Coronary artery (tissue), 2 donors: Measurements from ENCODE around the gene HSFX1.

Experiments used
- DNase-seq: peaks from one replicate; pipeline ENCODE4 v3.0.0-alpha.2; 2017; ENCODE audit warnings: low spot score
- H3K27ac ChIP-seq, 2 donors: fragments of 200-600 bp; sonication (generic); one replicate each; pipeline ENCODE4 v1.5.1; 2016 to 2019
- H3K4me3 ChIP-seq: fragments of 200-600 bp; sonication (generic); 2 replicates; pipeline ENCODE4 v1.5.1; 2016; ENCODE audit warnings: mild to moderate bottlenecking, moderate library complexity
- TF ChIP-seq, protein P1 (sequence below): fragments of 200-600 bp; sonication (generic); IDR thresholded peaks from one replicate; pipeline ENCODE4 v1.5.1; 2019; ENCODE audit warnings: antibody characterized with exemption

HSFX1 gene

GRCh38 chrX:149804102-149804501 is 30.2 kb downstream of the HSFX1 start:
- TF ChIP-seq, protein P1, sequence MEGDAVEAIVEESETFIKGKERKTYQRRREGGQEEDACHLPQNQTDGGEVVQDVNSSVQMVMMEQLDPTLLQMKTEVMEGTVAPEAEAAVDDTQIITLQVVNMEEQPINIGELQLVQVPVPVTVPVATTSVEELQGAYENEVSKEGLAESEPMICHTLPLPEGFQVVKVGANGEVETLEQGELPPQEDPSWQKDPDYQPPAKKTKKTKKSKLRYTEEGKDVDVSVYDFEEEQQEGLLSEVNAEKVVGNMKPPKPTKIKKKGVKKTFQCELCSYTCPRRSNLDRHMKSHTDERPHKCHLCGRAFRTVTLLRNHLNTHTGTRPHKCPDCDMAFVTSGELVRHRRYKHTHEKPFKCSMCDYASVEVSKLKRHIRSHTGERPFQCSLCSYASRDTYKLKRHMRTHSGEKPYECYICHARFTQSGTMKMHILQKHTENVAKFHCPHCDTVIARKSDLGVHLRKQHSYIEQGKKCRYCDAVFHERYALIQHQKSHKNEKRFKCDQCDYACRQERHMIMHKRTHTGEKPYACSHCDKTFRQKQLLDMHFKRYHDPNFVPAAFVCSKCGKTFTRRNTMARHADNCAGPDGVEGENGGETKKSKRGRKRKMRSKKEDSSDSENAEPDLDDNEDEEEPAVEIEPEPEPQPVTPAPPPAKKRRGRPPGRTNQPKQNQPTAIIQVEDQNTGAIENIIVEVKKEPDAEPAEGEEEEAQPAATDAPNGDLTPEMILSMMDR = no peak
- Histone ChIP-seq H3K27ac (no peak overlapping the region), H3K4me3 (no peak overlapping the region)
- DNase-seq = no peak

DNA sequence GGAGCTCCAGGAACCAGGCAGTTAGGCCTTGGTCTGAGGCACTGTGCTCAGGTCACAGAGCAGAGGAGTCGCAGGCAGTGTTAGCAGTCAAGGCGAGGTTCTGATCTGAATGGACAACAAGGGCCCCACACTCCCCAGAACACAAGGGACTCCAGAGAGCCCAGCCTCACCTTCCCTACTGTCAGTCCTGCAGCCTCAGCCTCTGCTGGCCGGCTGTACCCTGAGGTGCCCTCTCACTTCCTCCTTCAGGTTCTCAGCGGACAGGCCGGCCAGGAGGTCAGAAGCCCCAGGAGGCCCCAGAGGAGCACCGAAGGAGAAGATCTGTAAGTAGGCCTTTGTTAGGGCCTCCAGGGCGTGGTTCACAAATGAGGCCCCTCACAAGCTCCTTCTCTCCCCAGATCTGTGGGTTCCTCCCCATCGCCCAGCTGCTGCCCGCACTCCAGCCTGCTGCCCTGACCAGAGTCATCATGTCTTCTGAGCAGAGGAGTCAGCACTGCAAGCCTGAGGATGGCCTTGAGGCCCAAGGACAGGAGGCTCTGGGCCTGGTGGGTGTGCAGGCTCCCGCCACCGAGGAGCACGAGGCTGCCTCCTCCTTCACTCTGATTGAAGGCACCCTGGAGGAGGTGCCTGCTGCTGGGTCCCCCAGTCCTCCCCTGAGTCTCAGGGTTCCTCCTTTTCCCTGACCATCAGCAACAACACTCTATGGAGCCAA is 34.0 kb downstream of the HSFX1 start:
- Histone ChIP-seq H3K4me3 (no peak overlapping the region), H3K27ac (no peak overlapping the region)
- DNase-seq = no peak
- TF ChIP-seq, protein P1 = no peak

DNA sequence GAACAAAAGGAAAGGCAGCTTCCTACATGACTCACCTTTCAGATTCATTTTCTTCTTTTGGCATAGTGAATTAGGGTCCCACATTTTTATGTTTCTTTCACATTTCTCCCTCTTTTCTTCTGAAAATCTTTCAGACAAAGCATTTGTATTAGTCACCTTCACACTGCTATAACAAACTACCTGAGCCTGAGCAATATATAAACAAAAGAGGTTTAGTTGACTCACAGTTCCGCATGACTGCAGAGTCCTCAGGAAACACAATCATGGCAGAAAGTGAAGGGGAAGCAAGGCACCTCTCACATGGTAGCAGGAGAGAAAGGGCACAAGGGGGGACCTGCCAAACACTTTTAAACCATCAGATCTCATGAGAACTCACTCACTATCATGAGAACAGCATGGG is 44.8 kb downstream of the HSFX1 start:
- Histone ChIP-seq H3K4me3 (no peak overlapping the region), H3K27ac (no peak overlapping the region)
- TF ChIP-seq, protein P1 = no peak
- no peak for DNase-seq

DNA sequence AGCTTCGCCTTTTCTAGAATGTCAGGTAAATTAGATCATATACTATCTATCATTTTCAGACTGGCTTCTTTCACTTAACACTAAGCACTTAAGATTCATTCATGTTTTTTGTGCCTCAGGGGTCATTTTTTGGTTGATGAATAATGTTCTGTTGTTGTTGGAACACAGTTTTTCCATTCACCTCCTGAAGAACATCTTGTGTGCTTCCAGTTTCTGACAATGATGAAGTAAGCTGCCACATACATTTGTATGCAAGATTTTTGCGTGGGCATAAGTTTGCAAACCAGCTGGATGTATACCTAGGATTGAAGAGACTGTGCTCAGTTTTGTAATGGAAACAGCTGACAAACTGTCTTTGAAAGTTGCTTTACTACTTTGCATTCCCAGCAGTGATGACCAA is 45.5 kb downstream of the HSFX1 start:
- Histone ChIP-seq H3K4me3 (no peak overlapping the region), H3K27ac (no peak overlapping the region)
- TF ChIP-seq, protein P1 = no peak
- DNase-seq = no peak

GRCh38 chrX:149825424-149825823 is 51.6 kb downstream of the HSFX1 start:
- H3K4me3 ChIP-seq = no peak overlapping the region
- no peak overlapping the region for H3K27ac ChIP-seq
- TF ChIP-seq, protein P1 = no peak
- DNase-seq = no peak
